ENCODE results near the gene SLC26A1. TPM values are rescaled to one million over a fixed set of nuclear protein-coding genes. Genes with fewer than 3 reads are reported as not detected.

The SLC26A1 gene
- total RNA-seq, 1 experiment from 2014 or later, result 0.09 TPM

GRCh38 chr4:1038948-1039492, 45.8 kb upstream of the SLC26A1 start:
- Histone ChIP-seq H2AK5ac (ENCODE audit: insufficient read length, low read length) (no peak overlapping the region), H2AFZ (ENCODE audit: low read length) (no peak overlapping the region), H3K23ac (ENCODE audit: insufficient read length, low read depth, low read length) (no peak overlapping the region), H2BK20ac (ENCODE audit: low read depth, low read length, poor library complexity, severe bottlenecking) (no peak overlapping the region), H2BK15ac (ENCODE audit: low read depth, low read length) (no peak overlapping the region), H3K9ac (ENCODE audit: extremely low read depth, insufficient read length, low read length) (no peak overlapping the region), H3K27me3 (ENCODE audit: insufficient read depth, low read length) (no peaks in the 10 kb centered on the region), H3K23me2 (ENCODE audit: insufficient read length, low read depth, low read length, poor library complexity, severe bottlenecking) (peaks cover 4% of the 10 kb centered on the region), H4K5ac (ENCODE audit: insufficient read length, low read depth, low read length) (no peak overlapping the region), H2BK120ac (ENCODE audit: low read depth, low read length, poor library complexity, severe bottlenecking) (no peak overlapping the region), H3K4me2 (ENCODE audit: insufficient read depth, insufficient read length, low read length) (no peak overlapping the region), H3K9me3 (ENCODE audit: control insufficient read depth, low read depth, low read length) (no peaks in the 10 kb centered on the region), H2BK5ac (ENCODE audit: insufficient read length, low read length) (no peak overlapping the region), H4K91ac (ENCODE audit: insufficient read length, low read depth, low read length) (no peak overlapping the region), H3K14ac (ENCODE audit: insufficient read depth, low read length) (0 out of 2 replicates have a peak overlapping the region, but pooled peaks have one; percentile 44), H3K79me2 (ENCODE audit: insufficient read depth, low read length) (no peaks in the 10 kb centered on the region), H3K18ac (ENCODE audit: insufficient read length, low read depth, low read length) (no peak overlapping the region), H4K20me1 (ENCODE audit: control insufficient read depth, insufficient read depth, insufficient read length) (no peaks in the 10 kb centered on the region), H3K79me1 (ENCODE audit: insufficient read depth, low read depth, low read length, poor library complexity, severe bottlenecking) (no peaks in the 10 kb centered on the region), H3K27ac (ENCODE audit: insufficient read length, low read depth, low read length) (no peak overlapping the region), H4K8ac (replicated peaks; ENCODE audit: insufficient read length, low read depth, low read length) (no peak overlapping the region), H3K4me1 (ENCODE audit: insufficient read depth, low read length) (no peaks in the 10 kb centered on the region; the same call in 1 of the 2 replicates), H2BK12ac (ENCODE audit: insufficient read length, low read depth, low read length) (no peak overlapping the region), H3K56ac (ENCODE audit: insufficient read length, low read depth, low read length) (no peak overlapping the region), H3T11ph (ENCODE audit: low read length) (no peak overlapping the region), H3K4ac (ENCODE audit: low read depth, low read length) (no peak overlapping the region)
- peaks cover 6 to 22% of the 10 kb centered on the region in 2 experiments for H3K4me1 Mint-ChIP-seq
- WGBS (ENCODE audit: extremely low coverage, insufficient read length, low lambda C conversion rate), result no CpG with 5 or more reads among the region's 16 CpGs
- H3K27ac Mint-ChIP-seq, result no peak overlapping the region
- peaks cover 6% of the 10 kb centered on the region for H3K27me3 Mint-ChIP-seq (ENCODE audit: low read depth)
- H3K4me3 Mint-ChIP-seq, result no peak overlapping the region
- TF ChIP-seq CTCF (conservative IDR thresholded peaks at IDR 0.05), result no peak
- no peaks in the 10 kb centered on the region; a peak in 2 of 5 replicates for H3K9me3 Mint-ChIP-seq
- DNase-seq, result no peak
- H3K36me3 Mint-ChIP-seq (ENCODE audit: insufficient read depth in 1 of 3, low read depth in 3 of 3), result no peaks in the 10 kb centered on the region

Data from H9 (cell line).